ENCODE data around the gene ATP2A3. TPM values are rescaled to one million over a fixed set of nuclear protein-coding genes. Genes with fewer than 3 reads are reported as not detected.

The ATP2A3 gene
- total and polyA plus RNA-seq, 2 donors (not counting 1 experiment from before 2014, with no cell fraction given), result 697 to 817 TPM

GRCh38 chr17:3890082-3890877, 74.0 kb downstream of the ATP2A3 start:
- Histone ChIP-seq H2AFZ (ENCODE audit: insufficient read depth, low read depth, low read length, poor library complexity, severe bottlenecking) (no peak overlapping the region), H3K27me3 (replicated peaks in 1 of 4; ENCODE audit: control extremely low read depth in 1 of 4, control insufficient read depth in 3 of 4, insufficient read depth in 4 of 4, low read length in 3 of 4) (no peaks in the 10 kb centered on the region), H3K4me3 (ENCODE audit: control extremely low read depth in 1 of 5, extremely low read depth in 1 of 5, insufficient read depth in 1 of 5, low read depth in 2 of 5, low read length in 4 of 5) (no peak overlapping the region), H4K20me1 (ENCODE audit: control insufficient read depth, insufficient read depth, low read length, poor library complexity, severe bottlenecking) (no peaks in the 10 kb centered on the region), H3K9ac (ENCODE audit: low read length) (no peak overlapping the region), H3K9me3 (ENCODE audit: control extremely low read depth in 1 of 3, control insufficient read depth in 2 of 3, insufficient read depth in 1 of 3, low read length in 2 of 3) (no peaks in the 10 kb centered on the region), H3K4me2 (replicated peaks; ENCODE audit: low read depth, low read length, poor library complexity, severe bottlenecking) (no peak overlapping the region), H3K27ac (ENCODE audit: low read length in 2 of 2) (no peak overlapping the region), H3K4me1 (ENCODE audit: control insufficient read depth in 2 of 2, insufficient read depth in 2 of 2, low read length in 2 of 2) (peaks cover 39 to 61% of the 10 kb centered on the region in 2 donors), H3K36me3 (replicated peaks in 1 of 2; ENCODE audit: control extremely low read depth in 1 of 2, control insufficient read depth in 1 of 2, extremely low read depth in 1 of 2, insufficient read depth in 2 of 2, low read length in 1 of 2) (no peaks in the 10 kb centered on the region), H3K79me2 (ENCODE audit: control insufficient read depth, insufficient read depth, low read length) (peaks cover 15% of the 10 kb centered on the region)
- no peak for DNase-seq
- peak overlapping the region; percentile 65 for H3K27ac Mint-ChIP-seq
- H3K27me3 Mint-ChIP-seq, result no peaks in the 10 kb centered on the region
- H3K4me3 Mint-ChIP-seq, result peak overlapping the region; percentile 93
- peaks cover 57% of the 10 kb centered on the region for H3K4me1 Mint-ChIP-seq
- TF ChIP-seq CTCF (IDR thresholded peaks at IDR 0.05) (no peak), EZH2 (IDR thresholded peaks at IDR 0.05; ENCODE audit: borderline replicate concordance, insufficient read depth, low read depth, low read length, poor library complexity, severe bottlenecking) (no peak)
- peak; percentile 3 for ATAC-seq (ENCODE audit: low read depth)
- CTCF ChIA-PET, result interaction anchor here (0.6 to 2.6 kb wide), 7 partner anchors 12 to 153 kb away, joined by 3 to 11 read pairs (median 3); no protein-coding TSS in a partner anchor
- intact Hi-C loops (cut with micrococcal nuclease), result no loop called here
- no peaks in the 10 kb centered on the region for H3K9me3 Mint-ChIP-seq (ENCODE audit: insufficient read depth)
- POLR2A ChIA-PET, result interaction anchor here (1.2 to 2.1 kb wide), 4 partner anchors 14 to 23 kb away, joined by 4 to 12 read pairs (median 4); no protein-coding TSS in a partner anchor
- 41% methylated on average over 22 of the region's 22 CpGs for WGBS (ENCODE audit: insufficient coverage)
